ENCODE measurements around the gene ZNF79.

GRCh38 chr9:127448112-127448805 lies 24.1 kb downstream of the ZNF79 start:
- TF ChIP-seq CTCF (IDR thresholded peaks at IDR 0.05) (no peak), CREM (CRISPR knock-in tag; IDR thresholded peaks at IDR 0.05) (no peak), GABPB1 (CRISPR knock-in tag; IDR thresholded peaks at IDR 0.05) (no peak), MLX (CRISPR knock-in tag; IDR thresholded peaks at IDR 0.05) (no peak), NFYB (CRISPR knock-in tag; conservative IDR thresholded peaks at IDR 0.05; ENCODE audit: low read depth) (no peak), ATF3 (CRISPR knock-in tag; conservative IDR thresholded peaks at IDR 0.05) (no peak), SOX15 (CRISPR knock-in tag; IDR thresholded peaks at IDR 0.05) (no peak), JUN (CRISPR knock-in tag; IDR thresholded peaks at IDR 0.05) (no peak), E2F5 (CRISPR knock-in tag; IDR thresholded peaks at IDR 0.05) (no peak)
- TF ChIP-seq, protein P1, sequence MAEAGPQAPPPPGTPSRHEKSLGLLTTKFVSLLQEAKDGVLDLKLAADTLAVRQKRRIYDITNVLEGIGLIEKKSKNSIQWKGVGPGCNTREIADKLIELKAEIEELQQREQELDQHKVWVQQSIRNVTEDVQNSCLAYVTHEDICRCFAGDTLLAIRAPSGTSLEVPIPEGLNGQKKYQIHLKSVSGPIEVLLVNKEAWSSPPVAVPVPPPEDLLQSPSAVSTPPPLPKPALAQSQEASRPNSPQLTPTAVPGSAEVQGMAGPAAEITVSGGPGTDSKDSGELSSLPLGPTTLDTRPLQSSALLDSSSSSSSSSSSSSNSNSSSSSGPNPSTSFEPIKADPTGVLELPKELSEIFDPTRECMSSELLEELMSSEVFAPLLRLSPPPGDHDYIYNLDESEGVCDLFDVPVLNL (CRISPR knock-in tag; IDR thresholded peaks at IDR 0.05; ENCODE audit: borderline replicate concordance, low read depth): no peak
